ENCODE results near the gene CNKSR2. TPM values are rescaled to one million over a fixed set of nuclear protein-coding genes. Genes with fewer than 3 reads are reported as not detected.

CNKSR2 gene
- total RNA-seq (1 to 10 TPM in 3 of 9 donors, under 1 TPM in 5, not detected in 1; 0.30 to 3.0 (median 0.62) TPM), polyA plus RNA-seq (under 1 TPM; 0.07 to 0.27 TPM)
- long read RNA-seq, donor 1, partial matches to known transcripts, result 6 of 6 reads
- long read RNA-seq, donor 1, other reads (novel, unspliced or antisense), result 0 of 6 reads
- long read RNA-seq, donor 2, partial matches to known transcripts, result 0 of 9 reads
- long read RNA-seq, donor 2, other reads (novel, unspliced or antisense), result 9 of 9 reads
- long read RNA-seq, donor 3, partial matches to known transcripts, result 0 of 14 reads
- long read RNA-seq, donor 3, other reads (novel, unspliced or antisense), result 14 of 14 reads

DNA sequence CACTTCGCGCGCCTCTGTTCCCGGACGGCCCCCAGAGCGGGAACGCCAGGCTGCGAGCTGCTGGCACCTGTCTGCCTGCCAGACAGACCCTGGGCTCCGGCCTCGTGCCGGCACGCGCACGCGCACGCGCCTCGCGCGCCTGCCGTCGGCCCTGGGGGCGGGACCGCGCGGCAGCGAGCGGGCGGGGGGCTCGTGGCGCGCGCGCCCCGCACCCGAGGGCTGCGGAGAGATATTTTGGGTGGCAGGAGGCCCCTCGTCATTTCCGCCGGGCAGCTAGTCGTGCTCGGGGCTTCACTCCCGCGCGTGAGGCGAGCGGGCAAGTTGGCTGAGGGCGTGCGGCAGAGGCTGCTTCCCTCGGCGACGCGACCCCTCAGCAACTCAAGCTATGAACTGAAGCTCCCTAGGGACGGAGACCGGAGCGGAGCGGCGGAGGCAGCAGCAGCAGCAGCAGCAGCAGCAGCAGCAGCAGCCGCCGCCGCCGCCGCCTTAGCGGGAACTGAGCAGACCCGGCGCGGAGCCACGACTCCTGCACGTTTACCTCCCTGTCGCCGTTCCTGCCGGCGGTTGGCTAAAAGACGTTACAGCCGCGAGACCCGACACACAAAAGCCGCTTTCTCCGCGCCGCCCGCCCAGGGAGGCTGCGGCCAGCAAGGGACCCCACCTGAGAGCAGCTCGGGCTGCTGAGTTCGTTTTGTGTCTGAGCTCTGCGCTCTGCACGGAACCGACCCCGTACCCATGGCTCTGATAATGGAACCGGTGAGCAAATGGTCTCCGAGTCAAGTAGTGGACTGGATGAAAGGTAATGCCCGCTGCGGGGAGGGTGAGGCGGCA, at the start of gene CNKSR2:
Gene CNKSR2 (plus strand): TSS at position 256 of the 831 bp plus-strand sequence. CDS start 480 bp downstream, at position 736.
- H3K4me3 ChIP-seq, result peak within 1 kb of the TSS; percentile 13 to 65 (median 53)
- no peaks in the 10 kb centered on the region for H3K9me3 ChIP-seq
- DNase-seq (peak; percentile 12 to 65 (median 42)), ATAC-seq (peak in 3 of 4 donors; percentile 9 to 62 (median 31))
- intact Hi-C loops (cut with DNase I), result no loop called here
- H3K27ac ChIP-seq, result peak within 1 kb of the TSS in 1 of 12 donors; percentile 24
- peaks cover 0 to 27% (median 4%) of the 10 kb centered on the region in 9 donors for H3K27me3 ChIP-seq
- TF ChIP-seq, protein P1, sequence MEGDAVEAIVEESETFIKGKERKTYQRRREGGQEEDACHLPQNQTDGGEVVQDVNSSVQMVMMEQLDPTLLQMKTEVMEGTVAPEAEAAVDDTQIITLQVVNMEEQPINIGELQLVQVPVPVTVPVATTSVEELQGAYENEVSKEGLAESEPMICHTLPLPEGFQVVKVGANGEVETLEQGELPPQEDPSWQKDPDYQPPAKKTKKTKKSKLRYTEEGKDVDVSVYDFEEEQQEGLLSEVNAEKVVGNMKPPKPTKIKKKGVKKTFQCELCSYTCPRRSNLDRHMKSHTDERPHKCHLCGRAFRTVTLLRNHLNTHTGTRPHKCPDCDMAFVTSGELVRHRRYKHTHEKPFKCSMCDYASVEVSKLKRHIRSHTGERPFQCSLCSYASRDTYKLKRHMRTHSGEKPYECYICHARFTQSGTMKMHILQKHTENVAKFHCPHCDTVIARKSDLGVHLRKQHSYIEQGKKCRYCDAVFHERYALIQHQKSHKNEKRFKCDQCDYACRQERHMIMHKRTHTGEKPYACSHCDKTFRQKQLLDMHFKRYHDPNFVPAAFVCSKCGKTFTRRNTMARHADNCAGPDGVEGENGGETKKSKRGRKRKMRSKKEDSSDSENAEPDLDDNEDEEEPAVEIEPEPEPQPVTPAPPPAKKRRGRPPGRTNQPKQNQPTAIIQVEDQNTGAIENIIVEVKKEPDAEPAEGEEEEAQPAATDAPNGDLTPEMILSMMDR (IDR thresholded peaks at IDR 0.05), result no peak
- no peak for TF ChIP-seq POLR2A (IDR thresholded peaks at IDR 0.05)
- 0 to 57% (median 20%) methylated on average over 4 to 94 of the region's 94 CpGs for WGBS, 4 donors
- peaks cover 0 to 3% (median 0%) of the 10 kb centered on the region in 12 donors for H3K4me1 ChIP-seq
- no peaks in the 10 kb centered on the region for H3K36me3 ChIP-seq

DNA sequence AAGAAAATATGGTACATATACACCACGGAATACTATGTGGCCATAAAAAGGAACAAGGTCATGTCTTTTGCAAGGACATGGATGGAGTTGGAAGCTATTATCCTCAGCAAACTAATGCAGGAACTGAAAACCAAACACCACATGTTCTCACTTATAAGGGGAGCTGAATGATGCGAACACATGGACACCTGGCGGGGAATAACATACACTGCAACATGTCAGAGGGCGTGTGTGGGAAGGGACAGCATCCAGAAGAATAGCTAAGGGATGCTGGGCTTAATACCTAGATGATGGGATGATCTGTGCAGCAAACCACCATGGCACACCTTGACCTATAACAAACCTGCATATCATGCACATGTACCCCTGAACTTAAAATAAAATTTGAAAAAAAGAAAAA, 19.5 kb upstream of the CNKSR2 start:
- no peak for DNase-seq
- ATAC-seq, result no peak
- TF ChIP-seq, protein P1 (IDR thresholded peaks at IDR 0.05), result no peak
- TF ChIP-seq POLR2A (IDR thresholded peaks at IDR 0.05), result no peak
- WGBS, 4 donors, result 61 to 82% (median 81%) methylated on average over 4 of the region's 4 CpGs
- H3K27me3 ChIP-seq, result no peaks in the 10 kb centered on the region
- H3K4me1 ChIP-seq, result no peaks in the 10 kb centered on the region
- no peak overlapping the region for H3K4me3 ChIP-seq
- H3K9me3 ChIP-seq, result peaks cover 0 to 34% (median 3%) of the 10 kb centered on the region in 12 donors
- no peak overlapping the region for H3K27ac ChIP-seq
- intact Hi-C loops (cut with DNase I), result no loop called here
- H3K36me3 ChIP-seq, result no peaks in the 10 kb centered on the region

DNA sequence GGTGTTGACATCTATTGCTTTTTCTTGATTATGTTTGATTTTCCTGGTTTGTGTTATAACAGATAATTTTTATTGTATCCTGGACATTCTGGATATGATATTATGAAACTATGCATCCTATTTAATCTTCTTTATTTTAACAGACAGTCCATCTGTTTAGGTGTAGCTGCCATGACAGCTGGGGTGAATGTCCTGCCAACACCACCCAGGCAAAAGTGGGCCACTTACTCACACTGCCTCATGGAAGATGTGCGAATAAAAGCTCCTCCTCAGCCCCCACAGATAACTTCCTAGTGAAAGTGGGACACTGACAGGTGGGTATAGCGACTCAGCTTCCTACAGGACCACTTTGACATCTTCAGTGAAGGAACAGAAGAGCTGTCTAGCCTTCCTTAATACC, 18.4 kb upstream of the CNKSR2 start:
- DNase-seq (no peak), ATAC-seq (no peak)
- H3K36me3 ChIP-seq, result no peaks in the 10 kb centered on the region
- H3K27me3 ChIP-seq, result no peaks in the 10 kb centered on the region
- WGBS, 4 donors, result 60 to 71% (median 68%) methylated on average over 2 of the region's 2 CpGs
- no peak overlapping the region for H3K4me3 ChIP-seq
- TF ChIP-seq, protein P1 (IDR thresholded peaks at IDR 0.05), result no peak
- TF ChIP-seq POLR2A (IDR thresholded peaks at IDR 0.05), result no peak
- intact Hi-C loops (cut with DNase I), result no loop called here
- H3K27ac ChIP-seq, result no peak overlapping the region
- peaks cover 0 to 23% (median 3%) of the 10 kb centered on the region in 12 donors for H3K9me3 ChIP-seq
- H3K4me1 ChIP-seq, result no peaks in the 10 kb centered on the region

GRCh38 chrX:21369613-21370012, 4.6 kb upstream of the CNKSR2 start:
- intact Hi-C loops (cut with DNase I), result no loop called here
- H3K27me3 ChIP-seq, result peaks cover 0 to 10% (median 0%) of the 10 kb centered on the region in 9 donors
- DNase-seq (no peak), ATAC-seq (no peak)
- H3K4me1 ChIP-seq, result peaks cover 0 to 3% (median 0%) of the 10 kb centered on the region in 12 donors
- TF ChIP-seq, protein P1 (IDR thresholded peaks at IDR 0.05), result no peak
- no peak for TF ChIP-seq POLR2A (IDR thresholded peaks at IDR 0.05)
- 55 to 74% (median 62%) methylated on average over 2 of the region's 2 CpGs for WGBS, 4 donors
- H3K36me3 ChIP-seq, result no peaks in the 10 kb centered on the region
- H3K9me3 ChIP-seq, result no peaks in the 10 kb centered on the region
- H3K4me3 ChIP-seq, result no peak overlapping the region
- H3K27ac ChIP-seq, result no peak overlapping the region
